NCI-H82 treated with DMSO at 0.1 percent for 48 hours (cell line): ENCODE data around the gene LIN7A.

Experiments used
- DNase-seq: peaks from one replicate; lab custom pipeline; 2025; ENCODE audit not compliant: unreplicated experiment; lab: John Stamatoyannopoulos, UW

LIN7A gene

DNA sequence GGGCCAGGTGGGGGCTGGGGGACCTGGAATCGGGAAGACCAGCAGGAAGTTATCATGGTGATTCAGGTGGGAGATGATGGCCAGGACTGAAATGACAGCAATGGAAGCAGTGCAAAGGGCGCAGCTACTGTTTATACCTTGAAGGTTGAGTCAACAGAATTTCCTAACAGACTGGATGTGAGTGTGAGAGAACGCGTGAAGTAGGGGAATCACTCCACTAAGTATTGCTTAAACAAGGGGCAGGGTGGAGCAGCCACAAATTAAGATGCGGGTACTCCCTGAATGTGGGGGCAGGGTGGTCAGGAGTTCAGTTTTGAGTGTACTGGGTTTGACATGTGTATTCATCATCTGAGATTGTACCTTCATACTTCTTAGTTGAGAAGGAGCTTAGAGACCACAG is 175.9 kb downstream of the LIN7A start:
- DNase-seq, result no peak

DNA sequence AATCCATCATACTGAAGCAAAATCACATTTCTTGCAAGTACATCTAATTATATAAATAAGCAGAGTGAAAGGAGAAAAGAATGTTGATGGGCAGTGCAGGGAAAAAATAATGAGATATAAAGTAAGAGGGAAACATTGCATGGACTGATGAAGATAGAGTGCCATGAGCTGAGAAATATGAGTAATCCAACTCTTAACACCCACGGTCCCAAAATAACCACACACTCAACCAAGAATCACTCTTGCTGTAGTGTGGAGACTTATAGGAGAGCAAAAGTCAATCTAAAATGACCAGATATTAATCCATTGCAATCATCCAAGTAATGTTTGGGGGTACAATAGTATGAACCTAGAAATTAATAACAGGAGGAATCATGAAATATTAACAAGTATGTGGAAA is 180.9 kb downstream of the LIN7A start:
- DNase-seq, result no peak

DNA sequence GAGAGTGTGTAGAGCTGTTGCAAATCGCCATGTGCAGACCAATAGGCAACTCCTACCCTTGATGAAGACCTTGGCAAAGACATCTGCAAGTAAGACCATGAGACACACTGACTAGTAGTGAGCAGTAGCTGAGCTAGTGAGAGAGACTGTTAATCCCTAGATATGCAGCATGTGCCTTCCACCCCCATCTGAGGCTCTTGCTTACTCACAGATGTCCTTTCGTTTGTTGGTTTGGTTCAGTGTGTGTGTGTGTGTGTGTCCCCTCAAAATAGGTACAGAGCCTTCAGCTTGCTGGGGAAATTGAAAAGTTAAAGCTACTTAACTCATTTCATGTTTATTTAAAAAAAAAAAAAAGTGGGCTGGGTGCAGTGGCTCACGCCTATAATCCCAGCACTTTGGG is 183.5 kb downstream of the LIN7A start:
- DNase-seq, result no peak

GRCh38 chr12:80752464-80752863 is 185.3 kb downstream of the LIN7A start:
- no peak for DNase-seq

- DNase-seq, result no peak
These were observed 188.3 kb downstream of the LIN7A start for GRCh38 chr12:80749456-80749855.

GRCh38 chr12:80747800-80748199 is 189.9 kb downstream of the LIN7A start:
- no peak for DNase-seq

GRCh38 chr12:80745851-80746505 is 191.8 kb downstream of the LIN7A start:
- peak; percentile 21 for DNase-seq
